ENCODE measurements around the gene CTRB1.

GRCh38 chr16:75217389-75217851 is 1.4 kb upstream of the CTRB1 start:
- TF ChIP-seq POLR2AphosphoS5 (IDR thresholded peaks at IDR 0.05; ENCODE audit: low read depth, low read length) (no peak), POLR2A (IDR thresholded peaks at IDR 0.05; ENCODE audit: low read depth, low read length) (no peak), TAF1 (IDR thresholded peaks at IDR 0.05; ENCODE audit: borderline replicate concordance, low read depth, low read length) (no peak)
